Loucy (cell line): Measurements from ENCODE around the gene NOTCH1.

Experiments used
- H2AFZ ChIP-seq: fragments of 200-600 bp; sonication (generic); 2 replicates; pipeline ENCODE4 v1.6.0; 2016; ENCODE audit warnings: antibody characterized with exemption, mild to moderate bottlenecking, low read length, moderate library complexity
- H3F3A ChIP-seq: fragments of 200-600 bp; 2 replicates; pipeline ENCODE4 v1.6.0; 2016; ENCODE audit warnings: antibody characterized with exemption, low read depth, mild to moderate bottlenecking
- H3K27me3 ChIP-seq: fragments of 200-600 bp; sonication (generic); 2 replicates; pipeline ENCODE4 v1.6.1; 2014; ENCODE audit warnings: low read length, mild to moderate bottlenecking; ENCODE audit not compliant: insufficient read depth, poor library complexity, severe bottlenecking
- H3K36me3 ChIP-seq: fragments of 200-600 bp; sonication (generic); 2 replicates; pipeline ENCODE4 v1.6.1; 2016; ENCODE audit warnings: low read length; ENCODE audit not compliant: insufficient read depth
- H3K4me1 ChIP-seq: fragments of 200-600 bp; sonication (generic); 2 replicates; pipeline ENCODE4 v1.5.1; 2014; ENCODE audit warnings: low read length, mild to moderate bottlenecking; ENCODE audit not compliant: insufficient read depth, poor library complexity, severe bottlenecking
- H3K4me2 ChIP-seq: fragments of 200-600 bp; sonication (generic); 2 replicates; pipeline ENCODE4 v1.6.0; 2014; ENCODE audit warnings: antibody characterized with exemption, low read length, low read depth, mild to moderate bottlenecking; ENCODE audit not compliant: poor library complexity, severe bottlenecking
- H3K4me3 ChIP-seq: fragments of 200-600 bp; sonication (generic); 2 replicates; pipeline ENCODE4 v1.5.1; 2014; ENCODE audit warnings: low read length, mild to moderate bottlenecking, mixed read lengths; ENCODE audit not compliant: poor library complexity, severe bottlenecking
- H3K79me2 ChIP-seq: fragments of 200-600 bp; sonication (generic); 2 replicates; pipeline ENCODE4 v1.6.1; 2014; ENCODE audit warnings: low read length; ENCODE audit not compliant: insufficient read depth
- H3K9ac ChIP-seq: fragments of 200-600 bp; sonication (generic); 2 replicates; pipeline ENCODE4 v1.6.0; 2014; ENCODE audit warnings: mild to moderate bottlenecking, low read depth, low read length, moderate library complexity; ENCODE audit not compliant: poor library complexity, severe bottlenecking
- H3K9me2 ChIP-seq: fragments of 200-600 bp; sonication (generic); replicated peaks from 2 replicates; pipeline ENCODE4 v1.6.1; 2016; ENCODE audit warnings: low read depth, low read length, mixed read lengths
- H3K9me3 ChIP-seq: fragments of 200-600 bp; sonication (generic); 2 replicates; pipeline ENCODE4 v1.6.1; 2014; ENCODE audit warnings: mild to moderate bottlenecking, antibody characterized with exemption, low read length, low read depth; ENCODE audit not compliant: insufficient read depth
- H4K20me1 ChIP-seq: fragments of 200-600 bp; sonication (generic); 2 replicates; pipeline ENCODE4 v1.6.0; 2014; ENCODE audit warnings: antibody characterized with exemption, low read length, mild to moderate bottlenecking; ENCODE audit not compliant: insufficient read depth, poor library complexity, severe bottlenecking
- EZH2phosphoT487 ChIP-seq: fragments of 200-600 bp; IDR thresholded peaks from 2 replicates; pipeline ENCODE4 v1.6.1; 2018; ENCODE audit warnings: antibody characterized with exemption, mild to moderate bottlenecking, moderate library complexity, borderline replicate concordance
- TF ChIP-seq, protein P1 (sequence below): fragments of 200-600 bp; sonication (generic); conservative IDR thresholded peaks from 2 replicates; pipeline ENCODE4 v1.5.1; 2014; ENCODE audit warnings: mild to moderate bottlenecking, antibody characterized with exemption, low read length

The NOTCH1 gene

DNA sequence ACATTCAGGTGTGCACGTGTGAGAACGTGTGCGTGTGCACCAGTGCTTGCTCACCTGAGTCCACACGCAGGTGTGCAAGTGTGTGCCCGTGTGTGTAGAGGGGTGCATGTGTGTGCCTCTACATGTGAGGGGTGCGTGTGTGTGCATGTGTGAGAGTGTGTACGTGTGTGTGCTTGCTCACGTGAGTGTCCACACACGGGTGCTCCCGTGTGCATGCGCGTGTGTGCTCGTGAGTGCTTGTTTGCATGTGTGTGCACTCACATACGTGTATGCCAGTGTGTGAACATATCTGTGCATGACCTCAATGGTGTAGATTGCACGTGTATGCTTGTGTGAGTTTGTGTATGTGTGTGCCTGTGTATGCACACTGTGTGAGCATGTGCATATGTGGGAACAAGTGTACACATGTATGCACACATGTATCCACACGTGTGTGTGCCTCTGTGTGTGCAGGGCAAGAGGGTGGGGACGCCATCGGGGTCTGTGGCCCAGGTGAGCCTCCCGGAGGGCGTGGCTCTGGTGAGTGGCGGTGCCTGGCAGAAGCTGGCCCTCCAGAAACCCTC lies 40.6 kb upstream of the NOTCH1 start:
- Histone ChIP-seq H3K36me3 (no peaks in the 10 kb centered on the region), H3K4me2 (no peak overlapping the region), H3K9me2 (no peaks in the 10 kb centered on the region), H3K79me2 (no peaks in the 10 kb centered on the region), H3K9ac (no peak overlapping the region), H3F3A (no peaks in the 10 kb centered on the region), H3K4me3 (no peak overlapping the region), H3K27me3 (no peaks in the 10 kb centered on the region), H2AFZ (no peak overlapping the region), H3K4me1 (peaks cover 9% of the 10 kb centered on the region), H4K20me1 (no peaks in the 10 kb centered on the region), H3K9me3 (peaks cover 10% of the 10 kb centered on the region; the same call in 1 of the 2 replicates)
- TF ChIP-seq, protein P1, sequence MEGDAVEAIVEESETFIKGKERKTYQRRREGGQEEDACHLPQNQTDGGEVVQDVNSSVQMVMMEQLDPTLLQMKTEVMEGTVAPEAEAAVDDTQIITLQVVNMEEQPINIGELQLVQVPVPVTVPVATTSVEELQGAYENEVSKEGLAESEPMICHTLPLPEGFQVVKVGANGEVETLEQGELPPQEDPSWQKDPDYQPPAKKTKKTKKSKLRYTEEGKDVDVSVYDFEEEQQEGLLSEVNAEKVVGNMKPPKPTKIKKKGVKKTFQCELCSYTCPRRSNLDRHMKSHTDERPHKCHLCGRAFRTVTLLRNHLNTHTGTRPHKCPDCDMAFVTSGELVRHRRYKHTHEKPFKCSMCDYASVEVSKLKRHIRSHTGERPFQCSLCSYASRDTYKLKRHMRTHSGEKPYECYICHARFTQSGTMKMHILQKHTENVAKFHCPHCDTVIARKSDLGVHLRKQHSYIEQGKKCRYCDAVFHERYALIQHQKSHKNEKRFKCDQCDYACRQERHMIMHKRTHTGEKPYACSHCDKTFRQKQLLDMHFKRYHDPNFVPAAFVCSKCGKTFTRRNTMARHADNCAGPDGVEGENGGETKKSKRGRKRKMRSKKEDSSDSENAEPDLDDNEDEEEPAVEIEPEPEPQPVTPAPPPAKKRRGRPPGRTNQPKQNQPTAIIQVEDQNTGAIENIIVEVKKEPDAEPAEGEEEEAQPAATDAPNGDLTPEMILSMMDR, result no peak
- TF ChIP-seq EZH2phosphoT487, result no peak

DNA sequence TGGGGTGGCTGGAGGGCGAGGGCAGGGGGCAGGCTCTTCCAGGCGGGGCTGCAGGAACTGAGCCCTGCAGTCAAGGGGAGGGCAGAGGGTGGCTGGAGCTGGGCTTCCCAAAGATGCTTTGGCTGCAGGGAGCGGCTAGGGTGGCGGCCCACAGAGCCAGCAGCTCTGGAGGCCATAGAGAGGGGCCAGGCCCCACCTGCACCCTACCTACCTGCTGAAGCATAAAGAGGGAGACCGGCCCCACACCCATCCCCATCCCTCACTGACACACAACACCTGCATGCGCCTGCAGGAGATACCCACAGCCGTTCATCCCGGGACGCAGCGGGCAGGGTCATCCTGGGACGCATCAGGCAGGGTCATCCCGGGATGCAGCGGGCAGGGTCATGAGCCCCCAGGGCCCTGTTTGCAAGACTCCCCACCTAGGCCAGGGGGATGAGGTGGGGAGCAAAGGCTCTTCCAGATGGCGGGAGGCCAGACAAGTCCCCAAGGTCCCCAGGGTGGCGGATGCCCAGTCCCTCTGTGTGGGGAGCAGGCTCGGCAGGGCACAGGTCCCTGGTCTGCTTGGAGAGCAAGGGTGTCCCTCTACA lies 39.8 kb upstream of the NOTCH1 start:
- TF ChIP-seq, protein P1, result no peak
- Histone ChIP-seq H3F3A (no peaks in the 10 kb centered on the region), H3K36me3 (no peaks in the 10 kb centered on the region), H3K79me2 (no peaks in the 10 kb centered on the region), H2AFZ (no peak overlapping the region), H3K9me3 (peaks cover 10% of the 10 kb centered on the region; the same call in 1 of the 2 replicates), H3K4me3 (no peak overlapping the region), H4K20me1 (no peaks in the 10 kb centered on the region), H3K9ac (no peak overlapping the region), H3K9me2 (no peaks in the 10 kb centered on the region), H3K4me2 (no peak overlapping the region), H3K27me3 (no peaks in the 10 kb centered on the region), H3K4me1 (peaks cover 9% of the 10 kb centered on the region)

DNA sequence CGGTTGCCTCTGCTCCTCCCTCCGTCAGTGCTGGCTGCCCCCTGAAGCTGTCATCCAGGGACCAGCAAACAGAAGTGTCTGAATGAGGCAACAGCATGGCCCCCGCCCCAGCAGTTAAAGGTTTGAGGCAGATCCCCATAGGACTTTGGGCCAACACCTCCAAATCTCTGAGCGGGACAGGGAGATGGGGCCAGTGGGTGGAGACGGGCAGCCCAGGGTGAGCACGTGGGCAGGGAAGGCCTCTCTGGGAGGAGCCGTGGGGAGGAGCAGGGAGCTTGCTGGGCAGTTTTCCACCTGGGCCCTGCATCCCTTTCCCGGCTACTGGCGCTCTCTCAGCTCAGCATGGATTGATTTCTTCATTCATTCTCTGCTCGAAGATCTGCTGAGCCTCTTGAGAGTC lies 39.1 kb upstream of the NOTCH1 start:
- Histone ChIP-seq H3F3A (no peaks in the 10 kb centered on the region), H2AFZ (no peak overlapping the region), H3K9ac (no peak overlapping the region), H3K4me1 (peaks cover 9% of the 10 kb centered on the region), H3K4me3 (no peak overlapping the region), H3K4me2 (no peak overlapping the region), H3K27me3 (no peaks in the 10 kb centered on the region), H4K20me1 (no peaks in the 10 kb centered on the region), H3K9me2 (no peaks in the 10 kb centered on the region), H3K36me3 (no peaks in the 10 kb centered on the region), H3K9me3 (peaks cover 10% of the 10 kb centered on the region; the same call in 1 of the 2 replicates), H3K79me2 (no peaks in the 10 kb centered on the region)
- no peak for TF ChIP-seq EZH2phosphoT487
- TF ChIP-seq, protein P1, result no peak
